HEK293 (cell line): ENCODE measurements around the gene PLSCR1.

ENCODE experiments used
- SP2 ChIP-seq: fragments of 450-650 bp; formaldehyde crosslinking; IDR thresholded peaks from 2 replicates; pipeline ENCODE4 v1.5.1; 2016; ENCODE audit warnings: missing biosample characterization, missing genetic modification characterization
- YY1 ChIP-seq: fragments of 450-650 bp; formaldehyde crosslinking; IDR thresholded peaks from 2 replicates; pipeline ENCODE4 v1.5.1; 2018; ENCODE audit warnings: missing biosample characterization, missing genetic modification characterization
- ZFP41 ChIP-seq: fragments of 450-650 bp; formaldehyde crosslinking; IDR thresholded peaks from 2 replicates; pipeline ENCODE4 v1.5.1; 2016; ENCODE audit warnings: missing biosample characterization, missing genetic modification characterization, borderline replicate concordance
- ZNF558 ChIP-seq: fragments of 450-650 bp; formaldehyde crosslinking; IDR thresholded peaks from 2 replicates; pipeline ENCODE4 v1.5.1; 2016; ENCODE audit warnings: missing biosample characterization, missing genetic modification characterization
- ZNF701 ChIP-seq: fragments of 450-650 bp; formaldehyde crosslinking; IDR thresholded peaks from 2 replicates; pipeline ENCODE4 v1.5.1; 2016; ENCODE audit warnings: missing biosample characterization, missing genetic modification characterization
- ZNF792 ChIP-seq: fragments of 450-650 bp; formaldehyde crosslinking; IDR thresholded peaks from 2 replicates; pipeline ENCODE4 v1.5.1; 2016; ENCODE audit warnings: missing biosample characterization, missing genetic modification characterization
- ZNF837 ChIP-seq: fragments of 450-650 bp; formaldehyde crosslinking; IDR thresholded peaks from 2 replicates; pipeline ENCODE4 v1.5.1; 2016; ENCODE audit warnings: missing biosample characterization, missing genetic modification characterization
- TF ChIP-seq, protein P1 (sequence below): fragments of 450-650 bp; formaldehyde crosslinking; IDR thresholded peaks from 2 replicates; pipeline ENCODE4 v1.5.1; 2016; ENCODE audit warnings: missing biosample characterization, missing genetic modification characterization
- TF ChIP-seq, protein P2 (sequence below): fragments of 450-650 bp; formaldehyde crosslinking; IDR thresholded peaks from 2 replicates; pipeline ENCODE4 v1.5.1; 2016; ENCODE audit warnings: missing biosample characterization, missing genetic modification characterization

DNA sequence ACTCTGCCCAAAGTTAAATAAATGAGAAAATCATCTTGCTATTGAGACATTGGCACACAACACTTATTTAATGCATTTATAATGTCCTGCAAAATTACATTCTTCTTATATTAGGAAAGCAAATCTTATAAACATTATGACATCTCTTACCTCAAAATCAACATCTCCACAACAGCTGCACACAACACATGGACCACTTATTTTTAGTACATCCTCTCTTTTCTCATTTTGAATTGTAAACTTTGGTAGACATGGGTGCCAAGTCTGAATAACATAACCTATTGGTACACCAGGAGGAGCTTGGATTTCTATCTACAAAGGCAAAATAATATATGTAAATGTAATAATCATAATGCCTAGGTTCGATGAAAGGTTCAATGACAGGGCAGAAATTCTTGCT is 23.0 kb downstream of the PLSCR1 start:
- TF ChIP-seq, protein P1, sequence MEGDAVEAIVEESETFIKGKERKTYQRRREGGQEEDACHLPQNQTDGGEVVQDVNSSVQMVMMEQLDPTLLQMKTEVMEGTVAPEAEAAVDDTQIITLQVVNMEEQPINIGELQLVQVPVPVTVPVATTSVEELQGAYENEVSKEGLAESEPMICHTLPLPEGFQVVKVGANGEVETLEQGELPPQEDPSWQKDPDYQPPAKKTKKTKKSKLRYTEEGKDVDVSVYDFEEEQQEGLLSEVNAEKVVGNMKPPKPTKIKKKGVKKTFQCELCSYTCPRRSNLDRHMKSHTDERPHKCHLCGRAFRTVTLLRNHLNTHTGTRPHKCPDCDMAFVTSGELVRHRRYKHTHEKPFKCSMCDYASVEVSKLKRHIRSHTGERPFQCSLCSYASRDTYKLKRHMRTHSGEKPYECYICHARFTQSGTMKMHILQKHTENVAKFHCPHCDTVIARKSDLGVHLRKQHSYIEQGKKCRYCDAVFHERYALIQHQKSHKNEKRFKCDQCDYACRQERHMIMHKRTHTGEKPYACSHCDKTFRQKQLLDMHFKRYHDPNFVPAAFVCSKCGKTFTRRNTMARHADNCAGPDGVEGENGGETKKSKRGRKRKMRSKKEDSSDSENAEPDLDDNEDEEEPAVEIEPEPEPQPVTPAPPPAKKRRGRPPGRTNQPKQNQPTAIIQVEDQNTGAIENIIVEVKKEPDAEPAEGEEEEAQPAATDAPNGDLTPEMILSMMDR = no peak
- no peak for TF ChIP-seq ZFP41
- no peak for TF ChIP-seq ZNF701 (tag by site-specific recombination)
- no peak for TF ChIP-seq ZNF792 (tag by site-specific recombination)
- no peak for TF ChIP-seq ZNF837
- TF ChIP-seq, protein P2, sequence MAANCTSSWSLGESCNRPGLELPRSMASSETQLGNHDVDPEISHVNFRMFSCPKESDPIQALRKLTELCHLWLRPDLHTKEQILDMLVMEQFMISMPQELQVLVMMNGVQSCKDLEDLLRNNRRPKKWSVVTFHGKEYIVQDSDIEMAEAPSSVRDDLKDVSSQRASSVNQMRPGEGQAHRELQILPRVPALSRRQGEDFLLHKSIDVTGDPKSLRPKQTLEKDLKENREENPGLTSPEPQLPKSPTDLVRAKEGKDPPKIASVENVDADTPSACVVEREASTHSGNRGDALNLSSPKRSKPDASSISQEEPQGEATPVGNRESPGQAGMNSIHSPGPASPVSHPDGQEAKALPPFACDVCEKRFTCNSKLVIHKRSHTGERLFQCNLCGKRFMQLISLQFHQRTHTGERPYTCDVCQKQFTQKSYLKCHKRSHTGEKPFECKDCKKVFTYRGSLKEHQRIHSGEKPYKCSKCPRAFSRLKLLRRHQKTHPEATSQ = no peak
- TF ChIP-seq SP2 = no peak
- TF ChIP-seq YY1 (tag by site-specific recombination) = no peak
- no peak for TF ChIP-seq ZNF558 (tag by site-specific recombination)
